RCC 7860 (cell line): ENCODE results near the gene MFN1.

Experiments
- DNase-seq: peaks from one replicate; pipeline ENCODE4 v3.0.0-alpha.2; 2015; ENCODE audit warnings: low spot score
- FAIRE-seq: peaks from 2 replicates; lab custom pipeline; 2012; peaks lifted over from hg19 to GRCh38; lab: Jason Lieb, UNC

Gene MFN1

DNA sequence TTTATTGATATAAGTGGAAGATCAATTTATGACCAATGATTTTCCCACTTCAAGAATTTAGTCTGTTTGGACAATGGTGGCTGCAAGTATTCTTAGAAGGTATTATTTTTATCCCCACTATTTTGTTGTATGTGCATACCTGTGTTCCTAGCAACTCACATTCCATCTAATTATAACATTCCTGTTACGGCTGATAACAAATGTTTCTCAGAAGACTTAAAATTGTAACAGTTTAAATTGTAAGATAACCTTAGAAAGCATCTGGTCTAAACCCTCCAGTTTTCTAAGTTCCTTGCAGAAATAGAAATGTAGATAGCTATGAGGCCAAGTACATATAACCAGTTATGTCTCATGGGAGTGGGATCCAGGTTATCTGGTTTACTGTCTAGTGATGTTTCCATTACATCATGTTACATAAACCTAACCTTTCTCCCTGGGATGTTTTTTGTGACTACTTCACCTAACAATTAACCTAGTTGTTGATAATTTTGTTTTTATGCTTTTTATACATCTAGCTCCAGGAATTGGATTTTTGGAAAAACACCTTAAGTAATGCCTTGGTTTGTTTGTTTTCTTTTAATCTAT, 11.1 kb upstream of the MFN1 start:
- DNase-seq, result no peak
- FAIRE-seq, result no peak

DNA sequence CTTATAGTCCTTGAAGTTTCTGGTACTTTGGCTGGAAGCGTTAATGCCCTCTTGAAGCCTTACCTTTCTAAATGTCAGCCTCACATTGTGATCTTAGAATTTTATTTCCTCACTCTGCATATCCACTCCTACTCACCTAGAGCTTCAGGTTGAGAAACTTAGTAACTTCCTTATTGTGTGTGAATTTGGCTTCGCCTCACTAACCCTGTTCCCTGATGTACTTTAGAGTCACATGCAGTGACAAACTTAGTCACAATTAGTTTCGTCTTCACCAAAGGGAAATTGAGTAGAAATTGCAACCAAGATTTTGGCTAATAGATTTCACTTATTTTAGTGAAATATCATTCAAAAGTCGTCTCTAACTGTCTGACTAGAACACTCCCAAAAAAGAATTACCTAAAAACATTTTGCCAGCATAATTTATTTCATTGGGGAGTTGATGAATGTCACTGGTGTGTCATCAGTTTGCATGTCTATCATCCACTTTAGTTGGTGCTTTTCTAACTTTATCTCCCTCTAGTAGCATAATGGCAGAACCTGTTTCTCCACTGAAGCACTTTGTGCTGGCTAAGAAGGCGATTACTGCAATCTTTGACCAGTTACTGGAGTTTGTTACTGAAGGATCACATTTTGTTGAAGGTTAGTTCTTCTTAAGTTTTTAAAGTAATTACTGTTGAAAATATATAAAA, 960 bp downstream of the MFN1 start:
- no peak for FAIRE-seq

DNA sequence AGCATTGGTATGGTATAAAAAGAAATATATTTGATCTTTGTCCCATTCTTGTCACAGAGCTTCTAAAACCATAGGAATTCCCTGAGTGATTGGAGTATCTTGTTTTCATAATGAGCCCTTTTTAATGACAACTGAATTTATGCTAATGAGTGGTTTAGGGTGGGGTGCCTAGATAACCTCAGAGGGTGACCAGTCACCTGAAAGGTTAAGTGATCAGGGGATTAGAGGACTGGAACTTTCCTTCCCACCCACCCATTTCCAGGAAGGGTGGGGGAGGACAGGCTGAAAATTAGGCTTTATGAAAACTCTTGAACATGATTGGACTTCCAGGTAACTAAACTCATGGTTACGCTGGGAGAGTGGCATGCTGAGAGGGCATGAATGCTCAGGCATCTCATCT, 8.5 kb downstream of the MFN1 start:
- FAIRE-seq (no peak), DNase-seq (no peak)

More for the DNA sequence above, 960 bp downstream of the MFN1 start:
- no peak for DNase-seq

DNA sequence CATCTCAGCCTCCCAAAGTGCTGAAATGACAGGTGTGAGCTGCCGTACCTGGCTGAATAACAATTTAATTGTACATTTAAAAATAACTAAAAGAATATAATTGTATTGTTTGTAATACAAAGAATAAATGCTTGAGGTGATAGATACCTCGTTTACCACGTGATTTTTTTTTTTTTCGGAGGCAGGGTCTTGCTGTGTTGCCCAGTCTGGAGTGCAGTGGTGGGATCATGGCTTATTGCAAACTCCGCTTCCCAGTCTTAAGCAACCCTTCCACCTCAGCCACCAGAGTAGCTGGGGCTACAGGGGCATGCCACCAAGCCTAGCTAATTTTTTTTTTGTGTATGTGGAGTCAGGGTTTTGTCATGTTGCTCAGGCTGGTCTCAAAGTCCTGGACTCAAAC, 15.8 kb downstream of the MFN1 start:
- FAIRE-seq (no peak), DNase-seq (no peak)

DNA sequence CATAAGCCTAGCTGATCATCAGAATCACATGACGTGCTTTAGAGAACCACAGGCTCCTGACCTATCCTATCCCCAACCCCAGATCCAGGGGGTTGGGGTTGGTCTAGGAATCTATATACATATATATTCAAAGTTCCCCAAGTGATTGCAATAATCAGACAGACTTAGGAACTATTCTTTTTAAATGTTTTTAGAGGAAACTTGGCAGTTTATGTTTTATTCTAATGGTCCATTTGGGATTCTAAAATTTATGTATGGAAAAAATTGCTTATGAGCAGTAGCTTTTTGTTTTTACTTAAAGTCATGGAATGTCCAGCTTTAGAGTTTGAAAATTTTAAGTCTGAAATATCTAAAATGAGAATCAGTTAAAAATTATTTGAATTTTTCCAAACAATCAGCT, 22.1 kb downstream of the MFN1 start:
- FAIRE-seq (no peak), DNase-seq (no peak)

DNA sequence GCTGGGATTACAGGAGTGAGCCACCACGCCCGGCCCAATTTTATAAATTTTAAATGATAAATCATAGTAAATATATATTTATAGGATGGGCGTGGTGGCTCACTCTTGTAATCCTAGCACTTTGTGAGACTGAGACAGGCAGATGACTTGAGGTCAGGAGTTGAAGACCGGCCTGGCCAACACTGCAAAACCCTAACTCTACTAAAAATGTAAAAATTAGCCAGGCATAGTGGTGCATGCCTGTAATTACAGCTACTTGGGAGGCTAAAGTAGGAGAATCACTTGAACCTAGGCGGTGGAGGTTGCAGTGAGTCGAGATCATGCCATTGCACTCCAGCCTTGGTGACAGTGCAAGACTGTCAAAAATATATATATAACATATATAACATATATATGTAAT, 26.4 kb downstream of the MFN1 start:
- FAIRE-seq (no peak), DNase-seq (no peak)

DNA sequence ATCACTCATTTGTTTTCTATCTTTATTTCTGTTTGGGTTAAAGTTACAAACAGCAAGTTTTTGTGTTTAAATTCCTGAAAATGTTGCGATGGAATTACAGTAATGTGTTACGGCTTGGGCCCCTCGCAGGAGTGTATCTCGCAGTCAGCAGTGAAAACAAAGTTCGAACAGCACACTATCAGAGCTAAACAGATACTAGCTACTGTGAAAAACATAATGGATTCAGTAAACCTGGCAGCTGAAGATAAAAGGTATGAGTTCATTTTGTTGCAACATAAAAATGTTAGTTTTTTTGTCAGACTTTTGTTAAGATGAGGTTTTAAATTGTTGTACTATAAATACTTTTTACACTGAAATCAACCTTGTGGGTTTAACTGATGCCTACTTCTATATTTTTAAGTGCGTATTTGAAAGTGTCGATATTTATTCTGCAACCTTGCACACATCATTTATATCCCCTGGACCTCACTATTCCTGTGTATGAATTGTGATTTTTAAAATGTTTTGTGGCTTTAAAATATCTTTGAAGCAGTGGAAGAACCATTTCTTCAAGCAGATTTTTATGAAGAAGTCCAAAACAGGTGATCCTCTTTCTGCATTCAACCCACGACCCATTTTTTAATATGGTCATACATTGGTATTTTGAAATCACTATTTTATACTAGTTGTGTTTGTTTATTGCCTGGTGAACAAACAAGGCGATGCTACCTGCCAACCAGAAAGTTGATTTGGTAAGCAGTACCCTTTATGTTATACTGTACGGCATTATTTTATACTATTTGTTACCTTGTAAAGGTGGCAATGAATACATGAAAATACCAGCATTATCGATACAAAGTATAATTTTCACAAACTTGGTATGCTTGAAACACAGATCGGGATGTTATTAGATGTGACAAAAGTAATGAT, 27.8 kb downstream of the MFN1 start:
- DNase-seq (no peak), FAIRE-seq (no peak)

DNA sequence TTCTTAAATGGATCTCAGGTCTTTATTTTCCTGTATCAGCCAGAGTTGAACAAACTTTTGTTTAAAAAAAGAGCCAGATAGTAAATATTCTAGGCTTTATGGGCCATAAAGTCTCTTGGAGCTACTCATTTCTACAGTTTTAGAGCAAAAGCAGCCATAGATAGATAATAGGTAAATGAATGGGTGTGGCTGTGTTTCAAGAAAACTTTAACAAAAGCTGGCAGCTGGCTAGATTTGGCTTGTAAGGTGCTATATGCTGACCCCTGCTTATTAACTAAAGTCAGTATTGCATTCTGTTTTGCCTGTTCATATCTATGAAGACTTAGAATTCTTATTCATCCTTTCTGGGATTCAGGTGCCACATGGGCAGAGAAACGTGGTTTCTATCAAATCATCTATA, 29.0 kb downstream of the MFN1 start:
- no peak for FAIRE-seq

DNA sequence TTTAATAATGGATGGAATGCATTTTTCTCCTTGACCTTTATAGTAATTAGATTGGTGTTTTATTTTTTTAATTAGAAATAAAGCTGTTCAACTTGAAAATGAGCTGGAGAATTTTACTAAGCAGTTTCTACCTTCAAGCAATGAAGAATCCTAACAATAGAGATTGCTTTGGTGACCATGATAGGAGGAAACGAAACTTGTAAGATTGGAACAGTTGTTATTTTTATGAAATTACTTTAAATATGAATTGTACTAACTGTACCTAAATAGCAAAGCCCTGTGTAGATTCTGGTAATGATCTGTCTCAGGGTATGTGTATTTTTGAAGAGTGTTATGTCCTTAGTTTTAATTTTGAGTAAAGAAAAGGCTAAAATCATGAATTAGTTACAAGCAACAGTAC, 44.4 kb downstream of the MFN1 start:
- no peak for FAIRE-seq

More for the DNA sequence above, 29.0 kb downstream of the MFN1 start:
- DNase-seq, result no peak

DNA sequence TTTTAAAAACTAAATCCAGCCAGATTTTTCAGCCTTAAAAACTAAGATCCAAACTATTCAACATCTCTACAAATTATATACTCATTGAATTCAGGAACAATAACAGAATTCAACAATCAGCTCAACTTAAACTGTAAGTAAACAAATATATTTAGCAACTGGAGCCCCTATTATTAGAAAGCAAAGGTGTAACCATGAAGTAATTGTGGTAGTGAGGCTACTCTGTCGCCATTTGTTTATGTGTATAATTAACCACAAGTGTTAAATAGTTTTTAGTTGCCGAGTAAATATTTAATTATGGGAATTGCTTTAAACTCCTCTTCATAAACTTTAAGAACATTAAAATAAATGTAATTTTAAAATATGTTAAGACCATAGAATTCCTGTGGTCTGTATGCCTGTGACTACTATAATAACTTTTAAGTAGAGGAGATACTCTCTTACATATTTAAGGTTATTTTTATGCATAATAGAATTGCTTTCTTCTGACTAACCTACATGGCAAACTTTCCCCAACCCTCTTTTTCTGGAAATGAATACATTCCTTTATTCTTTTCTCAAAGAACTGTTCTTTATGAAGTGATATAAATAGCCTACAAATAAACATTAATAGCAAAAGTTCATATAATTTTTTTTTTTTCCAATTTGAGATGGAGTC, 51.2 kb downstream of the MFN1 start:
- DNase-seq, result no peak
- FAIRE-seq, result no peak

More for the DNA sequence above, 44.4 kb downstream of the MFN1 start:
- DNase-seq, result no peak

DNA sequence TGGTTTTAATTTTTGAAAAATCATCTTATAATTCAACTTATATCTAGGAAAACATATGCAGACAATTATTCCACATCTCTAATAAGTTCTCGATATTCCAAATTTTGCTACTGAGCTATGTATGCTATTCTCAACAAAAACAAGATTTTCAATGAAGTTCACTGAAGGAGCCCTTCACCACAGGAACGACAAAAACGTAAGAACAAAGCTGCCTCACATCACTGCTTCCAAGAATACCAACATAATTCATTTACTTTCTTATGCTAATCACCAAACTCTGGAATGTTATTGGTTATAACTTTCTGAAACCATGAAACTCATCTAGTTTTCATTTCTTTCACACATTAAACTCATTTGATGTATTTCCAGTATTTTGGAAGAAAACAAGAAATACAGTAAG, 54.1 kb downstream of the MFN1 start:
- DNase-seq, result no peak
- FAIRE-seq, result no peak

DNA sequence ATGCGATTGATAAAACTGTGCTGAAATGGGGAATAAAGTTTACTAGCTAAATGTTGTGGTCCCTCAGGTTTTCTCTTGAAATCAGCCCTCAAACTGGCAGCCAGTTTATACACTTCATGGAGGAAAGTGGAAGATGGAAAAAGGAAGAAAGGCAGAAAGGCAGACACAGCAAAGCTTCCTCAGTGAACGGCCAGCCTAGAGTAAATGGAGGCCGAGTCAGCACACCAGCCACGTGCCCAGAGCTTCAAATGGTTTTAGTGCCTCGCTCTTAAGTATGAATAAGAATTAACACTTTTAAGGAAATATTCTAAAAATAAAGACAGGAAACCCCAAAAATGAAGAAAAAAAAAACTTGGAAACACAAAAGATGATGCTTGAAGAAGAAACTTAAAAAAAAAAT, 55.5 kb downstream of the MFN1 start:
- FAIRE-seq (no peak), DNase-seq (no peak)

DNA sequence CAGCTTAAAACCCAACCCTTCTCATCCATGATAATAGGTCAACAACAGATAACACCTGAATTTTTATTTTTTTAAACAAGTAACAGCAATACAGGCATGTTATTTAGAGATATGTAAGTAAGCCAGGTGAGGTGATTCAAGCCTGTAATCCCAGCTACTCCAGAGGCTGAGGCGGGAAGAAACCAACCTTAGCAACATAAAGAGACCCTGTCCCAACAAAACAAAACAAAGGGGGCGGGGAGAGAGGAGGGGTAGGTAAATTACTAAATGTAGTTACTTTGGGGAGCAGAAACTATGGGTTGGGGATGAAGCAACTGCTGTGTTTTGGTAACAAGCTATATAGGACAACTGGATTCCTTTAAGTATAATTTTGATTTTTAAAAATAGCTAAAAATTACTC, 56.8 kb downstream of the MFN1 start:
- FAIRE-seq, result no peak

DNA sequence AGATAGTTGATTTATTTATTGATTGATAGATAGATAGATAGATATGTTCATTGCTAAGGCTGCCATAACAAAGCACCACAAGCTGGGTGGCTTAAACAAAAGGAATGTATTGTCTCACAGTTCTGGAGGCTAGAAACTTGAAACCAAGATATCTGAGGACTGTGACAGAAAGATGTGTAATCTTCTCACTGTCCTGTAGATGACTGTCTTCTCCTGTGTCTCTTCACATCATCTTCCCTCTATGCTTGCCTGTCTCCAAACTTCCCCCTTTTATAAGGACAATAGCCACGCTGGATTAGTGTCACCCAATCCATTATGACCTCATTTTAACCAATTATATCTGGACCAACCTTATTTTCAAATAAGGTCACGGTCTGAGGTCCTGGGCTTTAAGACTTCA, 62.8 kb downstream of the MFN1 start:
- DNase-seq (no peak), FAIRE-seq (no peak)

More for the DNA sequence above, 56.8 kb downstream of the MFN1 start:
- no peak for DNase-seq

DNA sequence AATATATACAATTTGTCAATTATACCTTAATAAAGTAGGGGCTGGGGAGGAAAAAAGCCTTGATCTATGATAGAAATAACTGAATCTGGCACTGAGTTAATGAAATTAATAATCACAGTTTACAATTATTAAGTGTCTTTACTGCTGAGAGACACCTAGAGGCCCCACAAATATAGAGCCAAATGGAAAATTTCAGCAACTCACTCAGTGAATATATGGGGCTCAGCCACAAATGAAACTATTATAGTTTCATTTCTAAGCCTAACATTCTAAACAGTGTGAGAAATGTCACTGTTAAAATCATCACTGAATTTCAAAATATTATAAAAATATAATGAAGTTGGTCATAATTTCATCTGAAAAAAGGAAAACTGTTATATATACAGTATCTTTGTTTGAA, 63.5 kb downstream of the MFN1 start:
- no peak for DNase-seq
- no peak for FAIRE-seq

DNA sequence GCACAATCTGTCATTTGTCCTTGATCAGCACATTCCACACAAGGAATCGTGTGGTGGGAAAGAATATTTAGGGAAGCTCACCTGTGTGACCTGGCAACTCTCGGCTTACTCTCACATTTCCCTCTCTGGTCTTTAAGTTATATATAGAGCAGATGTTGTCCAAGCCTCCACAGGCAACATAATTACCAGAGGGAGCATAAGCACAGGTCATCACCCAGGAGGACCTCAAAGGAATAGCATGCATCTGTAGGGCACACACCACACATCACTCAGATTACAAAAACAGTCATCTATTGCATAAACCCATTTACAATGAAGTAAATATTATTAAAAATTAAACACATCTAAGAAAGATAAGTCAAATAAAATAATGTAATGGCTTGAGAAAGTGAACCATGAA, 67.3 kb downstream of the MFN1 start:
- DNase-seq (no peak), FAIRE-seq (no peak)

DNA sequence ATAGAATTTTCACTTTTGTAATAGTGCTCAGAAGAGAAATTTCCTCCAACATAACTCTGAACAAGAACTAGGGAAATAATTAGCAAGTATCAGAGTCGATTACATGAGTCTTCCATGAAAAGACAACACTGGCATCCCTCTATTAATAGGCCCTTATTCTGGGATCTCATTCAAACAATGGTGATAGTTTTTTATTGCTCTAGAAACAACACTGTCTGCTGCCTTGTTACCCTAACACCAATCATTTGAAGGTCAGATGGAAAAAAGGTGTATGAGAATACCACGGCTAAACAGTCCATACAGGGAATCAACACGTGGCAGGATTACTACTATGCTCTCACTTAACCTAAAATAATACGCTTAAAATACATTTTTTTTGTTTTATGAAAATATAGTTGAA, 67.9 kb downstream of the MFN1 start:
- DNase-seq (no peak), FAIRE-seq (no peak)

DNA sequence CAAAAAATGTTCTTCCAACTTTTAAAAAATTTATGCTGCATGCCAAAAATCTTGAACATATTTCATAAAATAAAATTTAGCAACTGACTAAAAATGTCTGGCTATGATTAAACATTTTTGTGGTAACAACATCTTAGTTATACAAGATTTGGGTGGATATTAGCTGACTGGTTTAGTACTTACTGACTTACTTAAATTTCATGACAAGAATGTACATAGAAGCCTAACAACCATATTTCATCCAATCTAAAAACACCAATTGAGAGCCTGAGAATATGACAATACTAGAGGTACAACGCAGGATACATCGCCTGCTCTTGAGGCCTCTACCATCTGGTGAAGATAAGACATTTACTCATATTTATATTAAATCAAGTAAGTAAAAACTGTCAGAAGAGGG, 69.2 kb downstream of the MFN1 start:
- FAIRE-seq (no peak), DNase-seq (no peak)

DNA sequence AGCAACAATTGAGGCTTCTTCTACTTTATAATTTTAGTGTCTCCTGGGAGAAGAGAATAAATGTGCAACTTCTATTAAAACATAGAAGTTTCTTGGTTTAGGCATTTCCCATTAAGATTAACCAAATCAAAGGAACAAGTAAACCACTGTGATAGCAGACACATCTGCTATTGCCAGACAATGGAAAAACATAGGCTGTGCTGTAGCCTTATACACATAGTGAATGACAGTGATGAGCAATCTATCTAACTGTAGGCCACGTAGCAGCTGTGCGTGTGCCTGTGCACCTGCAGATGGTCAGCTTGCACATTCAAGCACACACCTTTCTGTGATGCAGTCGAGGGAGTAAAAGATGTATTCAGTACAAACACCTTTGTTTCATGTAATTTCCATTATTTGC, 71.1 kb downstream of the MFN1 start:
- DNase-seq, result no peak
- no peak for FAIRE-seq

DNA sequence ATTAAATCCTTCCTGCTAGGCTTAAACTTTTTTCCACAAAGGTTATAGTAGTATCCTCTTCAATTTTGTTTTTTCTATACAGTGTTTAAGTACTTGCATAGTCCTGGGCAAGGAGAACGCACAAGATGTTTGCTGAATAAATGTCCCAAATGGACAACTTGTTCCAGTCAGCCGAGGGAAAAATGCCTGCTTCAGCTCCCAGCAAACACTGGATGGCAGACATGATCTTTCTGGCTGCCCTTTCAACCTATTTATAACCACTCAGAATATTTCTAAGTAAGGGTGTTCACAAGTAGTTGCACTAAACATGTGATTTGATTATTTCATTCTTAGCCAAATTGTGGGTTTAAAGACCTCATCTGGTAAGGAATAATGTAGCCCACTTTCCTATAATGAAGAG, 74.0 kb downstream of the MFN1 start:
- FAIRE-seq (no peak), DNase-seq (no peak)

DNA sequence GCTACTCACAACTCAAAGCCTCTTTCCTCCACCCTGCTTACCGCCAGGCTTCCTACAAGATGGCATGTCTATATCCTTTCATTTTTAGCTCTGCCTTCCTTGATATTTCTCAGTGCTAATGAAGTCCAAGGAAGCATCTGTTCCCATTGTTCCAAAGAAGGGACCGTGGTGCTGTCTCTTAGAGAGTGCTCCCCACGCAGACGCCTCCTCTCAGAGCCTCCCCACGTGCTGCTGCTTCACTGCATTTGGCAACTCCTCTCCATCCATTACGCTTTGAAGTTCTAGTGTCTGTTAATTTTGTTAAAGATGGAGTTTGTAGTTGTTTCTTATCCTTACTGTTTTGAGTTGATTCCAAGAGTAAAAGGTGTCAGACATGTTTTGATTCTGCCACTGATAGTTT, 77.6 kb downstream of the MFN1 start:
- DNase-seq (no peak), FAIRE-seq (no peak)
